SK-N-SH treated with all-trans-retinoic acid at 6 μM for 48 hours (cell line): ENCODE results near the gene RNF213.

ENCODE experiments used
- ATAC-seq: fragments of 200-7000 bp; cut with Tn5 transposase; 3 replicates; pipeline ENCODE4 v1.9.1; 2020; ENCODE audit warnings: mild to moderate bottlenecking, moderate library complexity
- ARNTL ChIP-seq: fragments of 450-650 bp; formaldehyde crosslinking; IDR thresholded peaks from 2 replicates; pipeline ENCODE4 v1.5.0; 2020; ENCODE audit warnings: low read depth, mild to moderate bottlenecking, moderate library complexity, borderline replicate concordance
- BACH2 ChIP-seq: fragments of 250-450 bp; sonication (Bioruptor Pico); IDR thresholded peaks from 2 replicates; pipeline ENCODE4 v1.9.0; 2021; ENCODE audit warnings: mild to moderate bottlenecking, borderline replicate concordance
- CSDC2 ChIP-seq: fragments of 250-450 bp; sonication (Bioruptor Pico); IDR thresholded peaks from 2 replicates; pipeline ENCODE4 v1.5.0; 2020; ENCODE audit warnings: mild to moderate bottlenecking, moderate library complexity
- ESRRG ChIP-seq: fragments of 250-450 bp; sonication (Bioruptor Pico); IDR thresholded peaks from 2 replicates; pipeline ENCODE4 v1.6.1; 2021; ENCODE audit warnings: mild to moderate bottlenecking
- GLIS3 ChIP-seq: fragments of 250-450 bp; sonication (Bioruptor Pico); IDR thresholded peaks from 2 replicates; pipeline ENCODE4 v1.5.0; 2020; ENCODE audit warnings: mild to moderate bottlenecking, moderate library complexity
- OSR1 ChIP-seq: fragments of 250-450 bp; sonication (Bioruptor Pico); IDR thresholded peaks from 2 replicates; pipeline ENCODE4 v1.8.0; 2022; ENCODE audit warnings: moderate library complexity, mild to moderate bottlenecking, inconsistent platforms
- PPARA ChIP-seq: fragments of 250-450 bp; sonication (Bioruptor Pico); IDR thresholded peaks from 2 replicates; pipeline ENCODE4 v1.5.0; 2020; ENCODE audit warnings: mild to moderate bottlenecking, borderline replicate concordance
- RARB ChIP-seq: fragments of 250-450 bp; sonication (Bioruptor Pico); IDR thresholded peaks from 2 replicates; pipeline ENCODE4 v1.8.0; 2021; ENCODE audit warnings: mild to moderate bottlenecking, moderate library complexity
- SNAI2 ChIP-seq: fragments of 250-450 bp; sonication (Bioruptor Pico); IDR thresholded peaks from 2 replicates; pipeline ENCODE4 v1.5.0; 2020; ENCODE audit warnings: mild to moderate bottlenecking, moderate library complexity
- TCF4 ChIP-seq: fragments of 250-450 bp; sonication (Bioruptor Pico); IDR thresholded peaks from 2 replicates; pipeline ENCODE4 v1.8.0; 2021; ENCODE audit warnings: mild to moderate bottlenecking, moderate library complexity, borderline replicate concordance
- TOX ChIP-seq: fragments of 250-450 bp; sonication (Bioruptor Pico); IDR thresholded peaks from 2 replicates; pipeline ENCODE4 v1.8.0; 2021; ENCODE audit warnings: mild to moderate bottlenecking, moderate library complexity, borderline replicate concordance
- ZFP3 ChIP-seq: fragments of 250-450 bp; sonication (Bioruptor Pico); IDR thresholded peaks from 2 replicates; pipeline ENCODE4 v1.5.0; 2020; ENCODE audit warnings: mild to moderate bottlenecking, moderate library complexity
- ZFP30 ChIP-seq: fragments of 450-650 bp; formaldehyde crosslinking; IDR thresholded peaks from 2 replicates; pipeline ENCODE4 v1.5.0; 2022; ENCODE audit warnings: mild to moderate bottlenecking, moderate library complexity
- ZNF565 ChIP-seq: fragments of 450-650 bp; formaldehyde crosslinking; conservative IDR thresholded peaks from 2 replicates; pipeline ENCODE4 v1.5.0; 2020; ENCODE audit warnings: low read depth, mild to moderate bottlenecking, moderate library complexity
- ZNF70 ChIP-seq: fragments of 450-650 bp; formaldehyde crosslinking; IDR thresholded peaks from 2 replicates; pipeline ENCODE4 v1.5.0; 2020; ENCODE audit warnings: mild to moderate bottlenecking, moderate library complexity
- TF ChIP-seq, protein P1 (sequence below): fragments of 250-450 bp; sonication (Bioruptor Pico); IDR thresholded peaks from 2 replicates; pipeline ENCODE4 v1.5.0; 2020; ENCODE audit warnings: mild to moderate bottlenecking, moderate library complexity
- TF ChIP-seq, protein P2 (sequence below): fragments of 250-450 bp; sonication (Bioruptor Pico); IDR thresholded peaks from 2 replicates; pipeline ENCODE4 v1.8.0; 2021; ENCODE audit warnings: low read depth, mild to moderate bottlenecking, moderate library complexity, borderline replicate concordance
- TF ChIP-seq, protein P3 (sequence below): fragments of 250-450 bp; sonication (Bioruptor Pico); IDR thresholded peaks from 2 replicates; pipeline ENCODE4 v1.5.1; 2021; ENCODE audit warnings: mild to moderate bottlenecking, moderate library complexity

RNF213 gene

DNA sequence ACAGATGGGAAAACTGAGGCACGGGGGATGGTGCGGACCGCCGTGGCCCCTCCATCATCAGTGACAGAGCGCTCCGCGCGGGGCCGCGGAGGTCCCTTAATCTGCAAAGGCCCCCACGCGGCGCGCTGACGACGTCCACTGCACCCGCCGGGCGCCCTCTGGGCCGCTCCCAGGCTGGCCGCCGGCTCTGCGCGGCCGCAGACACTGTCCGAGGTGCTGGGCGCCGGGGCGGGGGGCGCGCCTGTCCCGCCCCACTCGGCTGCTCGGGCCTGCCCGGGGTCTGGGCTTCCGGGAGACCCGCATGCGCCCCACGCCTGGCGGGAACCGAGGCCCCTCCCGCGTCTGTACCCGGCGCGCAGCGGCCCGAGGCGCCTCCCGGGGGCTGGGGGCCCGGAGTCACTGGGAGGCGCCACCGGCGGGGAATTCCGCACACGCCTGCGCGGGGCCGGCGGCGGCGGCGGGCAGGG is 550 bp upstream of the RNF213 start (continued):
- TF ChIP-seq BACH2 (no peak), RARB (CRISPR knock-in tag) (no peak), PPARA (CRISPR knock-in tag) (no peak), OSR1 (CRISPR knock-in tag) (no peak), ZNF565 (CRISPR knock-in tag) (no peak), TOX (CRISPR knock-in tag) (no peak)

- ATAC-seq, result peak; percentile 43
- TF ChIP-seq RARB (CRISPR knock-in tag) (no peak), SNAI2 (CRISPR knock-in tag) (no peak), TOX (CRISPR knock-in tag) (no peak), ZNF565 (CRISPR knock-in tag) (no peak), GLIS3 (no peak)
- TF ChIP-seq, all 23 proteins: peak for 0
Measured at GRCh38 chr17:80261159-80261894, 675 bp downstream of the RNF213 start.

DNA sequence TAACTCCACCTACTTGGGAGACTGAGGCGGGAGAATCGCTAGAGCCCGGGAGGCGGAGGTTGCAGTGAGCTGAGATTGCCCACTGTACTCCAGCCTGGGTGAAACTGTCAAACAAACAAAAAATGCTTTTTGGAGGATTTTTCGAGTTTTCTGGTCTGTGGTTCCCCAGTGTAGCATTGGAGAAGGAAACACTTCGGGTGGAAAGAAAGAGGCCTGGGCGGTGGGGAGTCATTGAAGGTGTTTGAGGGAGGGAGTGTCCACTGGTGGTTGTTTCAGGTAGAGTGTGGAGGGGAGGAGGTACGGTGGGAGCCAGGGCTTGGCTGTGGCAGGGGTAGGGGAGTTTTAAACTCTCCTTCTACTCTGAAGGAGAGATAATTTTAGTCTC is 1.2 kb downstream of the RNF213 start:
- ATAC-seq, result no peak
- no peak for TF ChIP-seq PPARA (CRISPR knock-in tag)
- TF ChIP-seq CSDC2 (CRISPR knock-in tag), result no peak
- no peak for TF ChIP-seq TCF4 (CRISPR knock-in tag)
- TF ChIP-seq, protein P1, sequence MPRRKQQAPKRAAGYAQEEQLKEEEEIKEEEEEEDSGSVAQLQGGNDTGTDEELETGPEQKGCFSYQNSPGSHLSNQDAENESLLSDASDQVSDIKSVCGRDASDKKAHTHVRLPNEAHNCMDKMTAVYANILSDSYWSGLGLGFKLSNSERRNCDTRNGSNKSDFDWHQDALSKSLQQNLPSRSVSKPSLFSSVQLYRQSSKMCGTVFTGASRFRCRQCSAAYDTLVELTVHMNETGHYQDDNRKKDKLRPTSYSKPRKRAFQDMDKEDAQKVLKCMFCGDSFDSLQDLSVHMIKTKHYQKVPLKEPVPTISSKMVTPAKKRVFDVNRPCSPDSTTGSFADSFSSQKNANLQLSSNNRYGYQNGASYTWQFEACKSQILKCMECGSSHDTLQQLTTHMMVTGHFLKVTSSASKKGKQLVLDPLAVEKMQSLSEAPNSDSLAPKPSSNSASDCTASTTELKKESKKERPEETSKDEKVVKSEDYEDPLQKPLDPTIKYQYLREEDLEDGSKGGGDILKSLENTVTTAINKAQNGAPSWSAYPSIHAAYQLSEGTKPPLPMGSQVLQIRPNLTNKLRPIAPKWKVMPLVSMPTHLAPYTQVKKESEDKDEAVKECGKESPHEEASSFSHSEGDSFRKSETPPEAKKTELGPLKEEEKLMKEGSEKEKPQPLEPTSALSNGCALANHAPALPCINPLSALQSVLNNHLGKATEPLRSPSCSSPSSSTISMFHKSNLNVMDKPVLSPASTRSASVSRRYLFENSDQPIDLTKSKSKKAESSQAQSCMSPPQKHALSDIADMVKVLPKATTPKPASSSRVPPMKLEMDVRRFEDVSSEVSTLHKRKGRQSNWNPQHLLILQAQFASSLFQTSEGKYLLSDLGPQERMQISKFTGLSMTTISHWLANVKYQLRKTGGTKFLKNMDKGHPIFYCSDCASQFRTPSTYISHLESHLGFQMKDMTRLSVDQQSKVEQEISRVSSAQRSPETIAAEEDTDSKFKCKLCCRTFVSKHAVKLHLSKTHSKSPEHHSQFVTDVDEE (CRISPR knock-in tag), result no peak
- TF ChIP-seq, protein P2, sequence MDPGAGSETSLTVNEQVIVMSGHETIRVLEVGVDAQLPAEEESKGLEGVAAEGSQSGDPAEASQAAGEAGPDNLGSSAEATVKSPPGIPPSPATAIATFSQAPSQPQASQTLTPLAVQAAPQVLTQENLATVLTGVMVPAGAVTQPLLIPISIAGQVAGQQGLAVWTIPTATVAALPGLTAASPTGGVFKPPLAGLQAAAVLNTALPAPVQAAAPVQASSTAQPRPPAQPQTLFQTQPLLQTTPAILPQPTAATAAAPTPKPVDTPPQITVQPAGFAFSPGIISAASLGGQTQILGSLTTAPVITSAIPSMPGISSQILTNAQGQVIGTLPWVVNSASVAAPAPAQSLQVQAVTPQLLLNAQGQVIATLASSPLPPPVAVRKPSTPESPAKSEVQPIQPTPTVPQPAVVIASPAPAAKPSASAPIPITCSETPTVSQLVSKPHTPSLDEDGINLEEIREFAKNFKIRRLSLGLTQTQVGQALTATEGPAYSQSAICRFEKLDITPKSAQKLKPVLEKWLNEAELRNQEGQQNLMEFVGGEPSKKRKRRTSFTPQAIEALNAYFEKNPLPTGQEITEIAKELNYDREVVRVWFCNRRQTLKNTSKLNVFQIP (CRISPR knock-in tag), result no peak

DNA sequence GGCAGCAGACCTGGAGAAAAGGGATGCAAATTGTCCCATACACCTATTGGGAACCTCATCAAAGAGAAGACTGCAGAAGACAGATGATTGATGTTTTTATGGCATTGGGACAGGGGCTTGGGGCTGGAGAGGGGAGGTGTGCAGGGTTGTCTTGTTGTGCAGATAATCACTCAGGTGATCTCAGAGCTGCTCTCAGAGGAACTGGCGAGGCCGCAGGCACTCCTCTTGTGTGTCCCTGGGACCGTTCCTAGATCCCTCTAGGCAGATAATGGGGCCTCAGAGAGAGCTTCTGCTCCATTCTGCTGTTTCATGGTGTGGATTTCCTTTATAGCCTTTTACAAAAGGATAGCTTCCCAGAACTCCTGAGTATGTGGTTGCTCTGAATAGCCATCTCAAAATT is 1.6 kb downstream of the RNF213 start:
- no peak for ATAC-seq
- TF ChIP-seq ZNF70 (no peak), SNAI2 (CRISPR knock-in tag) (no peak), ARNTL (no peak)

- TF ChIP-seq ZFP30 (CRISPR knock-in tag), result no peak
- TF ChIP-seq ZNF565 (CRISPR knock-in tag), result no peak
- TF ChIP-seq OSR1 (CRISPR knock-in tag), result no peak
- ATAC-seq, result no peak
Measured at GRCh38 chr17:80262775-80263244, 2.2 kb downstream of the RNF213 start.

- no peak for ATAC-seq
- no peak for TF ChIP-seq ZFP3 (CRISPR knock-in tag)
- TF ChIP-seq ZNF70, result no peak
- TF ChIP-seq, protein P3, sequence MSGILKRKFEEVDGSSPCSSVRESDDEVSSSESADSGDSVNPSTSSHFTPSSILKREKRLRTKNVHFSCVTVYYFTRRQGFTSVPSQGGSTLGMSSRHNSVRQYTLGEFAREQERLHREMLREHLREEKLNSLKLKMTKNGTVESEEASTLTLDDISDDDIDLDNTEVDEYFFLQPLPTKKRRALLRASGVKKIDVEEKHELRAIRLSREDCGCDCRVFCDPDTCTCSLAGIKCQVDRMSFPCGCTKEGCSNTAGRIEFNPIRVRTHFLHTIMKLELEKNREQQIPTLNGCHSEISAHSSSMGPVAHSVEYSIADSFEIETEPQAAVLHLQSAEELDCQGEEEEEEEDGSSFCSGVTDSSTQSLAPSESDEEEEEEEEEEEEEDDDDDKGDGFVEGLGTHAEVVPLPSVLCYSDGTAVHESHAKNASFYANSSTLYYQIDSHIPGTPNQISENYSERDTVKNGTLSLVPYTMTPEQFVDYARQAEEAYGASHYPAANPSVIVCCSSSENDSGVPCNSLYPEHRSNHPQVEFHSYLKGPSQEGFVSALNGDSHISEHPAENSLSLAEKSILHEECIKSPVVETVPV, result no peak
- TF ChIP-seq ESRRG (CRISPR knock-in tag), result no peak
- no peak for TF ChIP-seq ARNTL
- TF ChIP-seq, protein P1 (CRISPR knock-in tag), result no peak
- TF ChIP-seq BACH2, result no peak
- TF ChIP-seq CSDC2 (CRISPR knock-in tag), result no peak
Measured at GRCh38 chr17:80263253-80264204, 2.9 kb downstream of the RNF213 start.
